ENCODE data around the gene TNFRSF19. TPM values are rescaled to one million over a fixed set of nuclear protein-coding genes. Genes with fewer than 3 reads are reported as not detected.
A peak's percentile ranks its signal among the peaks of the same experiment; 100 is the strongest.

TNFRSF19 gene
- total RNA-seq, 4 donors from 2014 or later = 0.51 to 1.5 (median 1.0) TPM

- intact Hi-C loops (cut with DNase I; ENCODE audit: low total_unique reads) (no loop called here), in situ Hi-C loops (cut with MboI; ENCODE audit: low sequenced_read_pairs in 4 of 4) (no loop called here)
- H3K4me3 ChIP-seq = no peak overlapping the region
- peaks cover 19 to 23% of the 10 kb centered on the region in 2 donors for H3K4me1 ChIP-seq
- ATAC-seq (no peak), DNase-seq (no peak)
- TF ChIP-seq POLR2A (IDR thresholded peaks at IDR 0.05) = no peak
- no peak for TF ChIP-seq CTCF (IDR thresholded peaks at IDR 0.05 in 4 of 5, conservative IDR thresholded peaks at IDR 0.05 in 1 of 5)
- H3K27me3 ChIP-seq = no peaks in the 10 kb centered on the region
- no peak overlapping the region for H3K27ac ChIP-seq
- H3K36me3 ChIP-seq = no peaks in the 10 kb centered on the region
- no peaks in the 10 kb centered on the region for H3K9me3 ChIP-seq
Measured at GRCh38 chr13:23557043-23557442, 13.2 kb upstream of the TNFRSF19 start.

GRCh38 chr13:23557733-23558132, 12.5 kb upstream of the TNFRSF19 start:
- TF ChIP-seq POLR2A (IDR thresholded peaks at IDR 0.05) = no peak
- no peak for TF ChIP-seq CTCF (IDR thresholded peaks at IDR 0.05 in 4 of 5, conservative IDR thresholded peaks at IDR 0.05 in 1 of 5)
- ATAC-seq (no peak), DNase-seq (no peak)
- H3K4me3 ChIP-seq = no peak overlapping the region
- H3K36me3 ChIP-seq = no peaks in the 10 kb centered on the region
- in situ Hi-C loops (cut with MboI; ENCODE audit: low sequenced_read_pairs in 4 of 4) = no loop called here
- intact Hi-C loops (cut with DNase I; ENCODE audit: low total_unique reads) = loop anchor here (2.0 kb wide), 2 partner anchors 47 to 147 kb away; no protein-coding TSS in a partner anchor
- H3K9me3 ChIP-seq = no peaks in the 10 kb centered on the region
- peaks cover 19 to 23% of the 10 kb centered on the region in 2 donors for H3K4me1 ChIP-seq
- no peaks in the 10 kb centered on the region for H3K27me3 ChIP-seq
- H3K27ac ChIP-seq = peak overlapping the region in 2 of 4 donors; percentile 9 to 91

GRCh38 chr13:23558675-23559536, 11.3 kb upstream of the TNFRSF19 start:
- in situ Hi-C loops (cut with MboI; ENCODE audit: low sequenced_read_pairs in 4 of 4) (no loop called here), intact Hi-C loops (cut with DNase I; ENCODE audit: low total_unique reads) (loop anchor here (1.0 to 2.0 kb wide), 3 partner anchors 48 to 148 kb away; no protein-coding TSS in a partner anchor)
- peak overlapping the region; percentile 38 to 54 (median 42) for H3K4me3 ChIP-seq
- peaks cover 19 to 23% of the 10 kb centered on the region in 2 donors for H3K4me1 ChIP-seq
- H3K27ac ChIP-seq = peak overlapping the region; percentile 86 to 96 (median 91)
- no peaks in the 10 kb centered on the region for H3K27me3 ChIP-seq
- ATAC-seq = peak; percentile 97 to 98
- H3K9me3 ChIP-seq = no peaks in the 10 kb centered on the region
- peak; percentile 56 to 88 for DNase-seq
- no peaks in the 10 kb centered on the region for H3K36me3 ChIP-seq
- no peak for TF ChIP-seq CTCF (IDR thresholded peaks at IDR 0.05 in 4 of 5, conservative IDR thresholded peaks at IDR 0.05 in 1 of 5)
- TF ChIP-seq POLR2A (IDR thresholded peaks at IDR 0.05) = peak in 1 of 2 donors; percentile 10

- no peaks in the 10 kb centered on the region for H3K36me3 ChIP-seq
- intact Hi-C loops (cut with DNase I; ENCODE audit: low total_unique reads) (no loop called here), in situ Hi-C loops (cut with MboI; ENCODE audit: low sequenced_read_pairs in 4 of 4) (no loop called here)
- DNase-seq (no peak), ATAC-seq (no peak)
- no peak overlapping the region for H3K4me3 ChIP-seq
- peaks cover 19 to 23% of the 10 kb centered on the region in 2 donors for H3K4me1 ChIP-seq
- H3K27ac ChIP-seq = peak overlapping the region; percentile 86 to 96 (median 91)
- TF ChIP-seq CTCF (IDR thresholded peaks at IDR 0.05 in 4 of 5, conservative IDR thresholded peaks at IDR 0.05 in 1 of 5) = no peak
- no peak for TF ChIP-seq POLR2A (IDR thresholded peaks at IDR 0.05)
- H3K9me3 ChIP-seq = no peaks in the 10 kb centered on the region
- no peaks in the 10 kb centered on the region for H3K27me3 ChIP-seq
Measured at GRCh38 chr13:23560571-23561089, 9.6 kb upstream of the TNFRSF19 start.
